Glomerular visceral epithelial cell (primary cell): ENCODE measurements around the gene MED22.
"Not testable (repeated sequence)": the region's sequence is repeated elsewhere in the genome, so short reads cannot be mapped to it uniquely, and the experiment has no call there.

Experiments used
- DNase-seq: peaks from one replicate; pipeline ENCODE4 v3.0.0-alpha.2; 2016; ENCODE audit errors: extremely low spot score

Gene MED22

DNA sequence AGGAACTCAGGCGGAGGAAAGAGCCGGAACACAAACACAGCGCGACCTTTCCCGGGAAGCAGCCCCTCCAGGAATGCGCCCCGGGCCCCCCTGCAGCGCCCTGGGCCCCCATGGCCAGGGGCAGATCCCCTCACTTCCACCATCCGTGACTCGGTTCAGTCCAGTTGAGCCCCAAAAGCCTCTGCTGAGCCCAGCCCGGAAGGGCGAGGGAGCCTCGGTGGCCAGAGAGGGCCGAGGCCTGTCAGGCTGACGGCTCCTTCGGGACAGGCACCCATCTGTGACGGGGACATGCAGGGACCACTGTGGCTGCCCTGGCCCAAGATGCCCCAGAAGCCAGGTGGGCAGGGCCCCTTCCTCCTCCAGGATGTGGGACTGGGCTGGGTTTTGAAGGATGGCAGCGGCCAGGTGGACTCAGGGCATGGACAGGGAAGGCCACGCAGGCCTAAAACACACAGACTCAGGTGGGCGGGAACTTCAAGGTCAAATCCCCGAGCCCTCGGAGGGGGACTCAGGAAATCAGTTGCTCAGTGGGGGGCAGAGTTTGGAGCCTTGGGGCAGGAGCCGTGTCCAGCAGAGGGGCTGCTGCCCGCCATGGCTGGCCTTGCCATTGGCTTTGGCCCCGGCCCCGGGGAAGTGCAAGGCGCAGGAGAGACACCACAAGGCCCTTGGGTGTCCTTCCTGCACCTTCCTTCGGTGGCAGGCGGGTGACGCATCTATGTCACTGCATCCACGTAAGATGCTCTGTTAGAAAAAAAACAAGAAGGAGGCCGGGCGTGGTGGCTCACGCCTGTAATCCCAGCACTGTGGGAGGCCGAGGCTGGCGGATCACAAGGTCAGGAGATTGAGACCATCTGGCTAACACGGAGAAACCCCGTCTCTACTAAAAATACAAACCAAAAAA is 43.2 kb downstream of the MED22 start:
- no peak for DNase-seq

DNA sequence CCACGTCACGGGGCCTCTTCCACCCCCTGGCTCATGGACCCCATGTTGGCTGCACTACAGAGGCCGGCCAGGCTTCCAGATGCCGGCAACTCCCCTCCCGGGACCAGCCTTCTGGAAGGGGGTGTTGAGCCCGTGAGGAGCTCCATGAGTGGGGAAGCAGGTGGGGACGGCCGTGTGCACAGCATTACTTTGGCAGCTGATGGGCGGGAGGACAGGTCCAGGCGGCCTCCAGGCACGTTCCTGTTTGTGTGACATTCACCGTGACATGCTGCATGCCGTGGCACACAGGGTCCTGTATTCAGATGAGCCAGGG is 43.8 kb downstream of the MED22 start:
- DNase-seq, result no peak

DNA sequence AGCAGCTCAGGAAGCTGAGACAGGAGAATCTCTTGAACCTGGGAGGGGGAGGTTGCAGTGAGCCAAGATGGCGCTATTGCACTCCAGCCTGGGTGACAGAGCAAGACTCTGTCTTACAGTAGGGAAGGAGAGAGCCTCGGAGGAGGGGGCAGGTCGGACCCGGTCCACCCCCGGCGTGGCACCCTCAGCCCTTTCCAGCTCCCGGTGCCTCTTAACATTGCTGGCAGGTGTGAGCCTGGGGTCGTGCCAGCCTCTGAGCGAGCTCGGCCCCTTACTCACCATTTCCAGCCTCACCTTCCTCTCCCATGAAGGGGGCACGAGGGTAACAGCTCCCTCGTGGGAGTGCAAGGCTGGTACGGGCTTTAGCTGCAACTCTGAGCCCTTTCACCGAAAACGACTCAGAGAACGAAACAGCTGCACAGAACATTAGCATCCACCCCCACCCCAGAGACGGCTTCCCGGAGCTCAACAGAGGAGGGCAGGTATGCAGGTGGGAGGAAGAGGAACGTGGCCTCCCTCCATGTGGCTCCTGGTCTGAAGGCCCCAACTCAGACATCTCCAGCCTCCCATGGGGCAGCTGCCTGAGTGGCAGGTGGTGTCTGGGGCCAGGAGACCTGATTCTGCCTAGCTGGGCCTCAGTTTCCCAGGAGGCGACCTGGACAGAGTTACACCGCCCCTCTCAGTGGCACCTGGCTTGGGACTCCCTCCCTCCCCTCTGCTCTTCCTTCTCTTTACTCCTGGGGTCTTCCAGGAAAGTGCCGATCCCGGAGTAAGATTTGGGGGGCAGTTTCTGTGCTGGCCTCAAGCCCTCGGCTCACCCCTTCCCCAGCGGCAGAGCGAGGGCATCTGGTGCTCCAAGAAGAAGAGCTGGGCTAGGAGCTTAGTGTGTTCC is 44.4 kb downstream of the MED22 start:
- no peak for DNase-seq

DNA sequence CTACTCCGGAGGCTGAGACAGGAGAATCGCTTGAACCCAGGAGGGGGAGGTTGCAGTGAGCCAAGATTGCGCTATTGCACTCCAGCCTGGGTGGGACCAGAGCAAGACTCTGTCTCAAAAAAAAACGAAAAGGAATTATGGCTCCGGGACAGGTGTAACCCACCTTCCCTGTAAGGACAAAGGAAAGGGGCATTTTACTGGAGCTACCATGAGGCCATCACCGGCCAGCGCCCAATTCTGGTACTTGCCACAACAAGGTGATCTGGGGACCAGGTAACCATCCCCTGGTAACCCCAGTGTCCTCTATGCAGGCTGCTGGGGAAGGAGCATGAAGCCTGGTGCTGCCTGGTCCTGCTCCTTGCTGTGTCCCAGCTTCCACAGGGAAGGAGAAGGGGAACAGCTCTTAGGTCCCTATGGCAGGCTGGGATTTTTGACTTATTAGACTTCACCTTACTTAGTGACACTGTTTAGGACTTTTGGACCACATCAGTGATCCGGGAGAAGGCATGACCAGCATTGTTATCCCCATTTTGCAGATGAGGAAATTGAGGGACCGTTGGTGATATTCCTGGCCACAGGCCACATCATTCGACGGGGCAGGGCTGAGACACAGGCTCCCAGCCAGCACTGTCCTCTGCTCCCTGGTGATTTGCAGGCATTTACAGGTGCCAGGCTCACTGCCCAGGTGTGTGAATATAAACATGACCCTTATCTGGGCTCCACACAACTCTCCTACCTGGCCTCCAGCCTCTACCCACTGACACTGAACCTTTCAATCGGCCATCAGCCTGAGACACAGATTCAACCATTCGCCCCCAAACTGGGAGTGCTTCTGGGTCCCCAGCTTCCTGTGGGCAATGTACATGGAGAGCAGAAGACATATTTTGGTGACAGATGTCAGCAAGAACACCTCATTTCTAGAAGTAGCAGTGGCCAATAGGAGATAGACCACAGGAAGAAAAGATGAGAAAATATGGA is 46.4 kb downstream of the MED22 start:
- DNase-seq, result no peak

DNA sequence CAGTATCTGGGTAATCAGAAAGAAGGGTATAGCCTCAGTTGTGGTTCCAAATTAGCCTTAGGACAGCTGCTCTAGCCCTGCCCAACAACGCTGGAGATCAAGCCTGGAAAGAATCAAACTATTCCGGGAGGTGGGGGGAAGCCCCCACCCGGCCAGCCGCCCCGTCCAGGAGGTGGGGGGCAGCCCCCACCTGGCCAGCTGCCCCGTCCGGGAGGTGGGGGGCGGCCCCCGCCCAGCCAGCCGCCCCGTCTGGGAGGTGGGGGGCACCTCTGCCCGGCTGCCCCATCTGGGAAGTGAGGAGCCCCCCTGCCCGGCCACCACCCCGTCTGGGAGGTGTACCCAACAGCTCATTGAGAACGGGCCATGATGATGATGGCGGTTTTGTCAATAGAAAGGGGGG is 47.9 kb downstream of the MED22 start:
- not testable (repeated sequence) for DNase-seq

DNA sequence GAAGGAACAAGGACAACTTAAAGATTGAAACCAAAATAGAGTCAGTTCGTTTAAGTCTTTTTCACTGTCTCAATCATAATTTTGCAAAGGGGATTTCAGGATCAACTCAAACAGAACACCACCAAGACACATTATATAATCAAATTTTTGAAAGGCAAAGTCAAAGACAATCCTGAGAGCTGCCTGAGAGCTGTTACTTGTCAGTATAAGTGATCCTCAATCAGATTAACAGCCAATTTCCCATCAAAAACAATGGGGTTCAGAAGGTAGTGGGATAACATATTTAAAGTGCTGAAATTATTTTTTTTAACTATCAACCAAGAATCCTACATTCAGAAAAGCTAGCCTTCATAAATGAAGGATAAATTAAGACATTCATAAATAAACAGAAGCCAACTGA is 53.7 kb downstream of the MED22 start:
- DNase-seq, result no peak

DNA sequence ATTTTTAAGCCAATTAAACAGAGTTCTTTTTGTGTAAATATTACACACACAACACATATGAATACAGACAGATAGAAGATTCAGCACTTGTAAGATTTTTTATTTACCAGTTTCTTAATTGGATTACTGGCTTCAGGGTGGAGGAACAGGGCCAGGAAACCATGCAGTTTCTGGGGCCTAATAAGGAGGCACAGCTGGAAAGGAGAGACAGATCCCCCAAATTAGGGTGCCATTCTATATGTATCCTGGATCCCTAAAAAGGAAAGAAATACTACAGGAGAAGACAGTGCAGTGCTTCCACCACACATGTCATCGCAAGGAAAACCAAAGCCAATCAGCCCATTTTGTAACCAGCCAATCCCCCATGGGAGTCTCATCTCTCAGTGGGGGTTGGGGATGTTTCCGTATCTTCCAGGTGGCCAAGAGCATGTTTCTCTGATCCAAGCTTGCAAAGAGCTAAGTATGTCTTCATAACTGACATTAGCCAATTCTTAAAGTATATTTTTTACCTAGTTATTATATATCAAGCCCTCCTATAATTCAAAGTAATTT is 57.1 kb downstream of the MED22 start:
- DNase-seq, result no peak
